Raji (cell line): ENCODE measurements around the gene ACTN3.
A peak's percentile ranks its signal among the peaks of the same experiment; 100 is the strongest.

Experiments used
- POLR2A ChIP-seq: IDR thresholded peaks from 2 replicates; pipeline ENCODE4 v1.6.1; 2011; ENCODE audit warnings: low read depth, low read length, control low read depth; ENCODE audit not compliant: insufficient read depth

The ACTN3 gene

GRCh38 chr11:66539170-66539869, 7.4 kb upstream of the ACTN3 start:
- TF ChIP-seq POLR2A: no peak

- no peak for TF ChIP-seq POLR2A
These were observed 6.9 kb upstream of the ACTN3 start for GRCh38 chr11:66539870-66540213.

- no peak for TF ChIP-seq POLR2A
These were observed 4.8 kb upstream of the ACTN3 start for GRCh38 chr11:66541892-66542291.

GRCh38 chr11:66542362-66542761, 4.3 kb upstream of the ACTN3 start:
- no peak for TF ChIP-seq POLR2A

GRCh38 chr11:66543263-66544107, 3.2 kb upstream of the ACTN3 start:
- no peak for TF ChIP-seq POLR2A

- TF ChIP-seq POLR2A: peak; percentile 53; the same call in 1 of the 2 replicates
These were observed 869 bp upstream of the ACTN3 start, which contains the start of gene ZDHHC24 for GRCh38 chr11:66545701-66546367. ZDHHC24 (minus strand) TSS chr11:66546048; CDS start chr11:66546003, 45 bp downstream.

GRCh38 chr11:66546966-66547661, 411 bp downstream of the ACTN3 start:
- no peak for TF ChIP-seq POLR2A

- no peak for TF ChIP-seq POLR2A
These were observed 933 bp downstream of the ACTN3 start for GRCh38 chr11:66547662-66548009.

- TF ChIP-seq POLR2A: no peak
These were observed 1.3 kb downstream of the ACTN3 start for GRCh38 chr11:66548041-66548440.

- TF ChIP-seq POLR2A: no peak
These were observed 2.3 kb downstream of the ACTN3 start for GRCh38 chr11:66548774-66549630.

- TF ChIP-seq POLR2A: no peak
These were observed 3.0 kb downstream of the ACTN3 start for GRCh38 chr11:66549696-66550095.

- TF ChIP-seq POLR2A: no peak
These were observed 4.2 kb downstream of the ACTN3 start for GRCh38 chr11:66550887-66551286.

- no peak for TF ChIP-seq POLR2A
These were observed 7.9 kb downstream of the ACTN3 start for GRCh38 chr11:66554602-66555001.

GRCh38 chr11:66555416-66555815, 8.7 kb downstream of the ACTN3 start:
- no peak for TF ChIP-seq POLR2A

- TF ChIP-seq POLR2A: no peak
These were observed 9.4 kb downstream of the ACTN3 start for GRCh38 chr11:66556086-66556485.

GRCh38 chr11:66557733-66558326, 11.1 kb downstream of the ACTN3 start:
- TF ChIP-seq POLR2A: no peak
